ENCODE results near the gene ARL14. TPM values are rescaled to one million over a fixed set of nuclear protein-coding genes. Genes with fewer than 3 reads are reported as not detected.

Gene ARL14
- total RNA-seq, 1 donor from 2014 or later: 0.53 TPM

DNA sequence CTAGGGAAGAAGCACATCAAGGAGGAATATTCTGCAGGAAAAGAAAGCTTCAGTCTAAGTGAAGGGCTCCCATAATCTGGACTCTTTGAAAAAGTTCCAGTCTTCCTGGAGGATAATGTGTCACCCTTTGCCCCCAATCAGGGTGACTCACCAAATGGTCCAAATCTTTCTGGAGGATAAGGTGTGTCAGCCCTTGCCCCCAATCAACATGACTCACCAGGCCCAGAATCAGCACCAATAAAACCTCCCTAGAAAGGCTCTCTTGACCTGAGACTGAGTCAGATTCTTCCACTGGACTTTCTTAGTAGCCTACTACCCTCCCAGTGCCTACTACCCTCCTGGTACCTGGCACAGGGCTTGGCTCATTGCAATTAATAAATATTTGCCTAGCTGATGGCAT lies 9.5 kb upstream of the ARL14 start:
- TF ChIP-seq, protein P1, sequence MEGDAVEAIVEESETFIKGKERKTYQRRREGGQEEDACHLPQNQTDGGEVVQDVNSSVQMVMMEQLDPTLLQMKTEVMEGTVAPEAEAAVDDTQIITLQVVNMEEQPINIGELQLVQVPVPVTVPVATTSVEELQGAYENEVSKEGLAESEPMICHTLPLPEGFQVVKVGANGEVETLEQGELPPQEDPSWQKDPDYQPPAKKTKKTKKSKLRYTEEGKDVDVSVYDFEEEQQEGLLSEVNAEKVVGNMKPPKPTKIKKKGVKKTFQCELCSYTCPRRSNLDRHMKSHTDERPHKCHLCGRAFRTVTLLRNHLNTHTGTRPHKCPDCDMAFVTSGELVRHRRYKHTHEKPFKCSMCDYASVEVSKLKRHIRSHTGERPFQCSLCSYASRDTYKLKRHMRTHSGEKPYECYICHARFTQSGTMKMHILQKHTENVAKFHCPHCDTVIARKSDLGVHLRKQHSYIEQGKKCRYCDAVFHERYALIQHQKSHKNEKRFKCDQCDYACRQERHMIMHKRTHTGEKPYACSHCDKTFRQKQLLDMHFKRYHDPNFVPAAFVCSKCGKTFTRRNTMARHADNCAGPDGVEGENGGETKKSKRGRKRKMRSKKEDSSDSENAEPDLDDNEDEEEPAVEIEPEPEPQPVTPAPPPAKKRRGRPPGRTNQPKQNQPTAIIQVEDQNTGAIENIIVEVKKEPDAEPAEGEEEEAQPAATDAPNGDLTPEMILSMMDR (conservative IDR thresholded peaks at IDR 0.05): no peak
- no peak for DNase-seq (ENCODE audit: extremely low spot score, unreplicated experiment)
- Mint-ChIP-seq H3K36me3 (no peaks in the 10 kb centered on the region), H3K9me3 (peaks cover 4% of the 10 kb centered on the region), H3K4me1 (ENCODE audit: unreplicated experiment) (peaks cover 7% of the 10 kb centered on the region), H3K27ac (no peak overlapping the region), H3K27me3 (no peaks in the 10 kb centered on the region), H3K4me3 (no peak overlapping the region)

DNA sequence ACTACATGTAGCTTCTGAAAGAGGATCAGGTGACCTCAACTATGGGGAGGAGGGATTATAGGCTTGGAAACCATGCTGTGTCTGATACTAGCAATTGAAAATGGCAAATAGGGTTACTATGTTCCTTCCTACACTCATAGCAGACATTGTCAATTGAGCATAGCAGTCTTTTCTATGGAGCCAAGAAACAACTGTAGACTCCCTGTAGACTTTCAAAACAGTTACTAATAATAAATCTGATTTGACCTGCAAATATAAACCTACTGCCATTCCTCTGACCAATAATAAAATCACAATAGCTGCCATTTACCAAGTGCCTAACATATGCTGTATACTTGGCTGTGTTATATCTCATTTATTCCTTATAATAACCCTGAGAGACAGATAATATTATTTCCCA lies 8.5 kb upstream of the ARL14 start:
- DNase-seq (ENCODE audit: extremely low spot score, unreplicated experiment): no peak
- Mint-ChIP-seq H3K4me3 (no peak overlapping the region), H3K27ac (no peak overlapping the region), H3K27me3 (no peaks in the 10 kb centered on the region), H3K36me3 (no peaks in the 10 kb centered on the region), H3K9me3 (peaks cover 4% of the 10 kb centered on the region), H3K4me1 (ENCODE audit: unreplicated experiment) (peaks cover 7% of the 10 kb centered on the region)
- TF ChIP-seq, protein P1 (conservative IDR thresholded peaks at IDR 0.05): no peak

DNA sequence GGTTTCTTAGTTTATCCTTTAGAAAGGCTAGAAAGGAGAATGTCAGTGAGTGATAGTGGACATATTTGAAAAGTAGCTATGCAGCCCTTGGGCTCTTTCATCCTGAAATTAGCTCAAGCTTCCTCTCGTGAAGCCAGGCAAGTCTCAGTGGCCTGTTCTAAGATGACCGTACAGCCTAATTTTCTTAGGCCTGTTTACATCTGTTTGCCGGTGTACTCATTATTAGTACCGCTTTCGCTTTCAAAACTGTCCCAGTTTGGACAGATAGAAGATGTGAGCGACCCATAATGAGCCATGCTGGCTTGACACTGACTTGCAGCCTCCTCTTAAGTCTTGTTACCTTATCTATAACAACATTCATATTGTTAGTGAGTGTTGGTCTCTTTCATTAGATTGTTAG lies 5.7 kb upstream of the ARL14 start:
- TF ChIP-seq, protein P1 (conservative IDR thresholded peaks at IDR 0.05): no peak
- Mint-ChIP-seq H3K36me3 (no peaks in the 10 kb centered on the region), H3K9me3 (no peaks in the 10 kb centered on the region), H3K4me1 (ENCODE audit: unreplicated experiment) (peaks cover 4% of the 10 kb centered on the region), H3K27me3 (no peaks in the 10 kb centered on the region), H3K4me3 (no peak overlapping the region), H3K27ac (no peak overlapping the region)
- no peak for DNase-seq (ENCODE audit: extremely low spot score, unreplicated experiment)

DNA sequence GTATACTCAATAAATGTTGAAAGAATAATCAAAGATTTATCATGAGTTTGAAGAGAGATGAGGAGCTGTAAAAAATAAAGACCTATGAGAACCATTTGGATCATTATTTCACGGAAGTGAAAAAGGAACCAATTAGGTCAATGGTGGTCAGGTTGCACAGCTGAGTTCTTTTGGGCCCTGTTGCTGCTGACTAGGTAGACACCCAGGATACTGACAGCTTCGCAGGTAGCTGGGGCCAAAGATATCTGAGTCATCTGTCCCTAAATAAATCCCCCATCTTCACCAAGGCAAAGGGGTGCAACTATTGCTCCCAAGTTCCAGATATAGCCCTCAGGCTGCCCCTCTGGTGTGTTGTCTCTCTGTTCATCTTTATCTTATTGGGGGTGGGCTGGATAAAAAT lies 5.0 kb upstream of the ARL14 start:
- no peaks in the 10 kb centered on the region for H3K9me3 Mint-ChIP-seq
- TF ChIP-seq, protein P1 (conservative IDR thresholded peaks at IDR 0.05): no peak
- H3K27me3 Mint-ChIP-seq: no peaks in the 10 kb centered on the region

DNA sequence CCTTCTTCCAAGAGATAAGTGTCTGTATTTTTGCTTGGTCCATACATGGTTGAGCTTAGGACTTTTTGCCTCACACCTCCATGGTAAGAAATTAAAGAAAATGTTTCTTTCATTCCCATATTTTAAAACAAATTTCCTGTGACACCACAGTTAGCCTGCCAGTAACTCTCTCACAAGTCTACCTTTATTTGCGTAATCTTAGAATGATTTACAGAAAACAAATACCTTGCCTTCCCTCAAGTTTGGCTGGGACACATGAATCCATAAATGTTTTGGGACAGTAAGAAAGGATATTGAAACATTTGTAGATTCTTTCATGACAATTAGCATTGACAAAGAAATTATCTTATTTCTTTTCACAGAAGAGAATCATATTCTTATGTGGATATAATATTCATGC lies 3.8 kb upstream of the ARL14 start:
- H3K9me3 Mint-ChIP-seq: no peaks in the 10 kb centered on the region
- no peaks in the 10 kb centered on the region for H3K36me3 Mint-ChIP-seq
- H3K27ac Mint-ChIP-seq: no peak overlapping the region
- no peaks in the 10 kb centered on the region for H3K27me3 Mint-ChIP-seq
- TF ChIP-seq, protein P1 (conservative IDR thresholded peaks at IDR 0.05): no peak
- H3K4me1 Mint-ChIP-seq (ENCODE audit: unreplicated experiment): peaks cover 19% of the 10 kb centered on the region
- no peak overlapping the region for H3K4me3 Mint-ChIP-seq
- DNase-seq (ENCODE audit: extremely low spot score, unreplicated experiment): no peak

More for the DNA sequence above, 5.0 kb upstream of the ARL14 start:
- Mint-ChIP-seq H3K27ac (no peak overlapping the region), H3K36me3 (no peaks in the 10 kb centered on the region), H3K4me1 (ENCODE audit: unreplicated experiment) (peaks cover 10% of the 10 kb centered on the region), H3K4me3 (no peak overlapping the region)
- no peak for DNase-seq (ENCODE audit: extremely low spot score, unreplicated experiment)

DNA sequence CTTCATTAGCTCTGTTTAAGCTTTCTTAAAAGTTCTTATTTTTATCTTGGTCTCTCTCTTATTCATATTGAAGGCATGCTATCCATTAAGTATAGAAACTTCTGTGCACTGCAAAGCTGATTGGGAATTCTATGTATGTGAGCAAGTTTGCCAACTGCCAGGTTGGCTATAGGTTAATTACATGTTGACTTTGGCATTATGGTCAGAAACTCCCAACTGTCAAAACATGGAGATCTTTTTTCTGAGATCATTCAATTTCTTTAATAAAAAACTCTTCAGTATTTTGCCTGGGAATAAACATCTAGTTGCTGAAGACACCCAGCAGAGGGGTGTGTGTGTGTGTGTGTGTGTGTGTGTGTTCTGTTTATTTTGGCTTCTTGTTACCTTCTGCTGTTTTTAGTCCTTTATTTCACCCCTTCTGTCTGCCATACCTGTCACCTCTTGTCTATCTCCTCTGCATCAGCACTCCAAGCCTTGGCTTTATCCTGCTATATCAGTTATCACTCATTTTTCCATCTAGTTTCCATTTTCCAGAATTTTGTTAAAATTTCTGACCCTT lies 1.3 kb upstream of the ARL14 start:
- Mint-ChIP-seq H3K4me3 (no peak overlapping the region), H3K27me3 (no peaks in the 10 kb centered on the region), H3K4me1 (ENCODE audit: unreplicated experiment) (peaks cover 37% of the 10 kb centered on the region), H3K9me3 (peaks cover 4% of the 10 kb centered on the region), H3K36me3 (no peaks in the 10 kb centered on the region), H3K27ac (peak overlapping the region; percentile 81)
- no peak for DNase-seq (ENCODE audit: extremely low spot score, unreplicated experiment)
- TF ChIP-seq, protein P1 (conservative IDR thresholded peaks at IDR 0.05): no peak
